Lower leg skin (tissue), 3 donors: ENCODE measurements around the gene SBK3.

Experiments
- CTCF ChIP-seq, 3 donors: fragments of 450-650 bp; IDR thresholded peaks; one replicate each; pipeline ENCODE4 v1.5.1; 2016; ENCODE audit warnings: antibody characterized with exemption in 3 of 3, mild to moderate bottlenecking in 3 of 3, moderate library complexity in 2 of 3
- POLR2A ChIP-seq, 2 donors: fragments of 450-650 bp; IDR thresholded peaks; one replicate each; pipeline ENCODE4 v1.6.1; 2016 to 2017; ENCODE audit warnings: antibody characterized with exemption in 2 of 2, mild to moderate bottlenecking in 1 of 2, moderate library complexity in 1 of 2

- TF ChIP-seq CTCF (IDR thresholded peaks at IDR 0.05): no peak
- no peak for TF ChIP-seq POLR2A (IDR thresholded peaks at IDR 0.05)
Measured at GRCh38 chr19:55593096-55593772, 47.9 kb upstream of the SBK3 start.
